WERI-Rb-1 (cell line): Measurements from ENCODE around the gene NT5DC3.

Source experiments
- DNase-seq: peaks from one replicate; pipeline ENCODE4 v3.0.0-alpha.2; 2020
- H3K27ac ChIP-seq: fragments of 250-450 bp; sonication (Bioruptor Pico); 2 replicates; pipeline ENCODE4 v1.5.1; 2020; ENCODE audit warnings: mild to moderate bottlenecking, moderate library complexity
- H3K27me3 ChIP-seq: fragments of 250-450 bp; sonication (Bioruptor Pico); 2 replicates; pipeline ENCODE4 v1.5.1; 2021; ENCODE audit warnings: mild to moderate bottlenecking, low read depth, moderate library complexity; ENCODE audit not compliant: insufficient read depth, severe bottlenecking
- H3K36me3 ChIP-seq: fragments of 250-450 bp; sonication (Bioruptor Pico); 2 replicates; pipeline ENCODE4 v1.5.1; 2020; ENCODE audit warnings: mild to moderate bottlenecking, moderate library complexity
- H3K4me3 ChIP-seq: 2 replicates; pipeline ENCODE4 v1.5.1; 2011; ENCODE audit warnings: low read depth, mild to moderate bottlenecking, control low read depth, low read length
- H3K9me3 ChIP-seq: fragments of 250-450 bp; sonication (Bioruptor Pico); 2 replicates; pipeline ENCODE4 v1.5.1; 2021; ENCODE audit warnings: mild to moderate bottlenecking, moderate library complexity; ENCODE audit not compliant: severe bottlenecking
- TF ChIP-seq, protein P1 (sequence below): IDR thresholded peaks from 2 replicates; pipeline ENCODE4 v1.5.1; 2011; ENCODE audit warnings: low read depth, mild to moderate bottlenecking, control low read depth, inconsistent platforms, low read length

The NT5DC3 gene

DNA sequence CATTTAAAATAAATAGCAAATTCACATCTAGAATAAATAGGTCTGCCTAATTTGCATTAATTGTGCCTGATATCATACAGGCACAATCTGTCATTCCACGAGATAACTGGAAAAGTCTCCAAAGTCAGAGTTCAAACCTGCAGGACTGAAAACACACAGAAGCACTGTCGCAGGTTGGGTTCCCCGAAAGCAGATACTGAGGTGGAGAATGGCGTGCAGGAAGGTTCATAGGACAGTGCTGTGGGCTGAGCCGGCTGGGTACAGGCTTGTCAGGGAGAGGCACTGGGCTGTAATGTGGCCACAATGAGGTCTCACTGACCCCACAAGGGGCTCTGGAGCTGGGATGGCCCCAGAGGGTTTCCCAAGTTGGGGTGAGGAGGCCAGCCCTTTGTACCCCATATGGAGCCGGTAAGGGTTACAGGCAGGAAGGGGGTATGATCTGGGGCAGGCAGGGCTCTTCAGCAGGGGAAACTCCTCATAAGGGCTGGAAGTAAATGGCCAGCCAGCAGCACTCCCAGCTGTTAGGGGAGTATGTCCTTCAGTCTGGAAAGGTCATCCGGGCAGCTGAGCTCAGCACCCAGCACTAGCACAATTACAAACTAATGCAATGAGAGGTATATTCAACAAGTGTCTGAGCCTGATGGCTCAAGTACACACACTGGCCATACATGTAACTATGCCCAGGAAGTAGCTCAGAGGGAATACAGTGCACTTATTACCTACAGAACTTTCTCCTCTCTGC, 68.5 kb downstream of the NT5DC3 start:
- H3K4me3 ChIP-seq = no peak overlapping the region
- H3K9me3 ChIP-seq = no peaks in the 10 kb centered on the region
- no peak for DNase-seq
- TF ChIP-seq, protein P1, sequence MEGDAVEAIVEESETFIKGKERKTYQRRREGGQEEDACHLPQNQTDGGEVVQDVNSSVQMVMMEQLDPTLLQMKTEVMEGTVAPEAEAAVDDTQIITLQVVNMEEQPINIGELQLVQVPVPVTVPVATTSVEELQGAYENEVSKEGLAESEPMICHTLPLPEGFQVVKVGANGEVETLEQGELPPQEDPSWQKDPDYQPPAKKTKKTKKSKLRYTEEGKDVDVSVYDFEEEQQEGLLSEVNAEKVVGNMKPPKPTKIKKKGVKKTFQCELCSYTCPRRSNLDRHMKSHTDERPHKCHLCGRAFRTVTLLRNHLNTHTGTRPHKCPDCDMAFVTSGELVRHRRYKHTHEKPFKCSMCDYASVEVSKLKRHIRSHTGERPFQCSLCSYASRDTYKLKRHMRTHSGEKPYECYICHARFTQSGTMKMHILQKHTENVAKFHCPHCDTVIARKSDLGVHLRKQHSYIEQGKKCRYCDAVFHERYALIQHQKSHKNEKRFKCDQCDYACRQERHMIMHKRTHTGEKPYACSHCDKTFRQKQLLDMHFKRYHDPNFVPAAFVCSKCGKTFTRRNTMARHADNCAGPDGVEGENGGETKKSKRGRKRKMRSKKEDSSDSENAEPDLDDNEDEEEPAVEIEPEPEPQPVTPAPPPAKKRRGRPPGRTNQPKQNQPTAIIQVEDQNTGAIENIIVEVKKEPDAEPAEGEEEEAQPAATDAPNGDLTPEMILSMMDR = no peak
- H3K36me3 ChIP-seq = peaks cover 10% of the 10 kb centered on the region
- no peak overlapping the region for H3K27ac ChIP-seq
- no peaks in the 10 kb centered on the region for H3K27me3 ChIP-seq

DNA sequence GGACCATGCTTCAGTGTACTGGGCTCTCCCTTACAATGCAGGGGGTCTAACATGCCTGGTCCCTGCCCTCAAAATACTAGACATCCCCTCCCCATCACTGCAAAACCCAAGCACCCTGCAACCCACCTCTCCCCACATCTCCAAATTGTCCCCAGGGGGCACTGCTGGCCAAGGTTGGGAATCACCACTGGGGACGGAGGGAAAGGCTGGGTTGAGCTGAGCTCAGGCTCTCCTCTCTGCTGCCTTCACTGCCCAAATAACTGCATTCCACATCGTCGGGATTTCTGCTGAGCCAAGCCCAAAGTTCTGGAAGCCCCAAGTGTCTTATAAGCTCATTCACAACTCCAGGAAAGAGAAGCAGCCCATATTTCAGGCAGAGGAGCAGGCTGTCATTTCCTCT, 69.6 kb downstream of the NT5DC3 start:
- Histone ChIP-seq H3K36me3 (peaks cover 3% of the 10 kb centered on the region; the same call in 1 of the 2 replicates), H3K27me3 (no peaks in the 10 kb centered on the region), H3K9me3 (no peaks in the 10 kb centered on the region), H3K27ac (no peak overlapping the region), H3K4me3 (no peak overlapping the region)
- peak; percentile 41 for DNase-seq
- TF ChIP-seq, protein P1 = peak; percentile 61

DNA sequence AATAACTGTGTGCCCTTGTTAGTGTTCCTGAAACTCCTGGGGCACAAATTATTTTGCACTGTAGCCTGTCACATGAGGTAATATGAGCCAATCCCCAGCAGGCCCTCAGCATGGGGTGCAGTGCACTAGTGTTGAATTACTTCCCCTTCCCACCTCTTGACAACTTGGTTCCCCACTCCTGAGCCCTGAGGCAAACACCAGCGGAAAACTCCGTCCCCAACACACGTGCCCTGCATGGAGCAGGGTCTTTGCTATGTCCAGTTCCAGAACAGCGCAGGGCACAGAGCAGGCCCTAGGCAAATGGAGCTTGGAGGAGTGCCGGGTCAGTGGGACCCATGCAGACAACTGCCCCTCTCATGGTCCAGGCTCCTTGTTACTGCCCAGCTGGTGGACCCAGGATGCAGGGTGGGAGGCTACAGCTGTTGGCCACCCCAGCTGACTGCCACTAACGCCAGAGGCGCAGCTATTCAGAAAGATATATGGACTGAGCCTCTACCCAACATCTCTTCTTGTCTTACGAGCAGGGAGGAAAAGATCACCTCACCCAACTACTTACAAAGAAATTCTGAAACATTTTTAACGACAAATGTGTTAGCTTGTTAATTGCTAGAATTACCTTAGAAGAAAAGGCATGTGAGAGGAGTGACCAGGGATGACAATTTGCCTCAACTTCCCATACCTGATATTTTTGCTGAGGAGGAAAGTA, 71.6 kb downstream of the NT5DC3 start:
- Histone ChIP-seq H3K36me3 (no peaks in the 10 kb centered on the region), H3K4me3 (no peak overlapping the region), H3K27ac (no peak overlapping the region), H3K9me3 (no peaks in the 10 kb centered on the region), H3K27me3 (no peaks in the 10 kb centered on the region)
- TF ChIP-seq, protein P1 = no peak
- no peak for DNase-seq

DNA sequence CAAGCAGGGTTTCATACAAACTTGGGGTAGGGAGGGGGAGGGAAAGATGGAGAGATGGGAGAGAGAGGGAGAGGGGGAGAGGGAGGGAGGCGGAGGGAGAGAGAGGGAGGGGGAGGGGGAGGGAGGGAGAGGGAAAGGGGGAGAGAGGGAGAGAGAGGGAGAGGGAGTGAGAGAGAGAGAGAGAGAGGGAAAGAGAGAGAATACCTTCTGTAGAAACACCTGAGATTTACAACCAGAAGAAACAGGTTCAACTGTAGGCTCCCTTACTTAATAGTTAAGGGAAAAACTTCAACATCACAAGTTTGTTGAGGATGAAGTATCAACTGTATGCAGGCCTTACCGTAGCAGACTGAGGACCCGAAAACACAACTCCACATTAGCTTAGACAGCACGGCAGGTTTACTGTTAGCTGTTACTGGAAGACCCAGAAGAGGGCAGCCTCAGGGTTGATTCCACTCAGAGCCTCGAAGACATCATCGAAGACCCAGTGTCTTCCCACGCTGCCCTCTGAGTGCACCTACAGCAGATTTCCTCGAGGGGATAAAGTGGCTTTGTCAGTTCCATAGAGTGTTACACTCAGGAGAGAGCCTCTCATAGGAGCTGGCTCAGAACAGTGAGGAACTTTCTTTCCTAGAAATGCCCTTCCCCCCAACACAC, 72.4 kb downstream of the NT5DC3 start:
- H3K9me3 ChIP-seq = no peaks in the 10 kb centered on the region
- H3K27ac ChIP-seq = no peak overlapping the region
- DNase-seq = peak; percentile 33
- H3K27me3 ChIP-seq = no peaks in the 10 kb centered on the region
- no peak overlapping the region for H3K4me3 ChIP-seq
- H3K36me3 ChIP-seq = no peaks in the 10 kb centered on the region
- TF ChIP-seq, protein P1 = peak; percentile 36

DNA sequence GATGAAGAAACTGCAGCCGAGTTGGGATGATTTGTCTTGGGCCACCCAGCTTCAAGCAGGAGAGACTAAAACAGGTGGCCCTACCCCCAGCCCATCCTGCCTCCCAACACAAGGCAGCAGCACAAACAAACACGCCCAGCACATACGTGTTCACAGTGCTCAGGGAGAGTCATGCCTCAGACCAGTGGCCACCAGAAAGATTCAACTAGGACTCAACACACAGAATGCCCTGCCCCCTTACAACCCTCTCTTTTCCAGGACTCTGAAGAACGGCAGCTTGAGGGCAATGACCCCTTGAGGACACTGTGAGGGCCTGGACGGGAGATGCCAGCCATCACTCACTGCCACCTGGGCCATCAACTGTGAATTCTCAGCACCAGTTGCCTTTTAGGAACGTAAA, 75.0 kb downstream of the NT5DC3 start:
- Histone ChIP-seq H3K27me3 (no peaks in the 10 kb centered on the region), H3K4me3 (no peak overlapping the region), H3K9me3 (no peaks in the 10 kb centered on the region), H3K36me3 (no peaks in the 10 kb centered on the region), H3K27ac (no peak overlapping the region)
- TF ChIP-seq, protein P1 = no peak
- no peak for DNase-seq
